Muscle layer of colon (tissue), 2 donors: ENCODE data around the gene ADPRM.
"Not testable (repeated sequence)": the region's sequence is repeated elsewhere in the genome, so short reads cannot be mapped to it uniquely, and the experiment has no call there.

ENCODE experiments used
- H3K27ac ChIP-seq: one replicate; pipeline ENCODE4 v1.7.0; 2013; ENCODE audit warnings: low read depth, mild to moderate bottlenecking, low read length, moderate library complexity
- H3K27me3 ChIP-seq, 2 donors: one replicate each; pipeline ENCODE4 v1.7.0; 2013; ENCODE audit warnings: low read length in 2 of 2, mild to moderate bottlenecking in 2 of 2; ENCODE audit not compliant: insufficient read depth in 2 of 2, control insufficient read depth in 1 of 2
- H3K36me3 ChIP-seq: one replicate; pipeline ENCODE4 v1.7.0; 2013; ENCODE audit warnings: mild to moderate bottlenecking, low read length; ENCODE audit not compliant: insufficient read depth
- H3K4me1 ChIP-seq: one replicate; pipeline ENCODE4 v1.7.0; 2013; ENCODE audit warnings: mild to moderate bottlenecking, low read length; ENCODE audit not compliant: insufficient read depth
- H3K4me3 ChIP-seq, 2 donors: one replicate each; pipeline ENCODE4 v1.7.0; 2013; ENCODE audit warnings: low read length in 2 of 2, low read depth in 1 of 2, mild to moderate bottlenecking in 1 of 2, moderate library complexity in 1 of 2
- H3K9ac ChIP-seq: one replicate; pipeline ENCODE4 v1.7.0; 2013; ENCODE audit warnings: low read length
- H3K9me3 ChIP-seq: one replicate; pipeline ENCODE4 v1.7.0; 2013; ENCODE audit warnings: mild to moderate bottlenecking, low read length
- donor health status: abdominal sarcoma.
- donor health status: Adenocarcinoma of cecum.

Gene ADPRM

DNA sequence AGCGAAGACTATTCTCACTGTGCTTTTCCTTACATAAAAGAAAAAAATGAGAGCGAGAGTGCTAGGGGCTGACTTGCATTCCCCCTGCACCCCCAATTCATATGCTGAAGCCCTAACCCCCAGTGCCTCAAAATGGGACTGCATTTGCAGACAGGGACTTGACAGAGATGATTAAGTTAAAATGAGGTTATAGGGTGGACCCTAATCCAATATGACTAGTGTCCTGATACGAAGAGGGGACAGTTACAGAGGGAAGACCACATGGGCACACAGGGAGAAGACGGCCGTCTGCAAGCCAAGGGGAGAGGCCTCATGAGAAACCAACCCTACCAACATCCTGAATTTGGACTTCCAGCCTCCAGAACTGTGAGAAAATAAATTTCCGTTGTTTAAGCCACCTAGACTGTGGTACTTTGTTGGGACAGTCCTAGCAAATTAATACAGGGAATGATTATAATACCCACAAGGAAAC lies 34.0 kb downstream of the ADPRM start:
- H3K4me3 ChIP-seq, result no peak overlapping the region
- H3K27ac ChIP-seq, result no peak overlapping the region

DNA sequence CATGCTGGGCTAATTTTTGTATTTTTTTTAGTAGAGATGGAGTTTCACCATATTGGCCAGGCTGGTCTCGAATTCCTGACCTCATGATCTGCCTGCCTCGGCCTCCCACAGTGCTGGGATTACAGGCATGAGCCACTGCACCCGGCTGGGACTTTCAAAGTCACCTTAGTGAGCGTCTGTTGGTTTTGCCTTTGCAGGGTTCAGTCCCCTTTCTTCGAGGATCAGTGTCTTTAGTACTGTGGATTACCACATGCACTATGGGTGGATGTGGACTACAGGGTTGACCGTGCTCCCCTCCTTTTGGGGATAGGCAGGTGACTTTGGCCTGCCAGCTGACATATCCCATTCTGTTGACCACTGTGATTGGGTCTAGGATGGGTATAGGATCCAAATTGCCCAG lies 34.7 kb downstream of the ADPRM start:
- H3K9ac ChIP-seq, H3K4me1 ChIP-seq, H3K36me3 ChIP-seq, H3K27ac ChIP-seq, H3K4me3 ChIP-seq, H3K9me3 ChIP-seq, H3K27me3 ChIP-seq: not testable (repeated sequence)

More for the DNA sequence above, 34.0 kb downstream of the ADPRM start:
- Histone ChIP-seq H3K36me3 (peaks cover 3% of the 10 kb centered on the region), H3K9ac (no peak overlapping the region), H3K27me3 (no peaks in the 10 kb centered on the region), H3K9me3 (no peaks in the 10 kb centered on the region), H3K4me1 (peaks cover 9% of the 10 kb centered on the region)

DNA sequence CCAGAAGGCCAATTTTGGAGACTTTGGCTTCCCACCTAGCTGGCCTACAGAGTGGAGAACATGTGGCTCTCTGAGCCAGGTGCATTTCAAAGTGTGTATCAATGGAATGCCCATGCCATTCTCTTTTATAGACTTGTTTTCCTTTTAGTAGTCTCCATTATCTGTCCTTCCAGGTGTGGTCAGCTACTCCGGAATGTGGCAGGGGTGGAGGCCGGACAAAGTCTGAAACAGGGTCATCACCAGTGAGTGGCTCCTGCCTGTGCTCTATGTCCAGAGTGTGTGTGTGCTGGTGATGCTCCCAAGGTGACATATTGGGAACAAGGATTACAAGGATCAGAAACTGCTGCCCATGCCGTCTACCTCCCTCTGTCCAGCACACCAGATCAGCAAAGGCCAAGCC lies 36.3 kb downstream of the ADPRM start:
- Histone ChIP-seq H3K9me3 (no peaks in the 10 kb centered on the region), H3K27me3 (no peaks in the 10 kb centered on the region), H3K9ac (no peak overlapping the region), H3K4me1 (peaks cover 9% of the 10 kb centered on the region), H3K27ac (no peak overlapping the region), H3K36me3 (no peaks in the 10 kb centered on the region), H3K4me3 (no peak overlapping the region)

DNA sequence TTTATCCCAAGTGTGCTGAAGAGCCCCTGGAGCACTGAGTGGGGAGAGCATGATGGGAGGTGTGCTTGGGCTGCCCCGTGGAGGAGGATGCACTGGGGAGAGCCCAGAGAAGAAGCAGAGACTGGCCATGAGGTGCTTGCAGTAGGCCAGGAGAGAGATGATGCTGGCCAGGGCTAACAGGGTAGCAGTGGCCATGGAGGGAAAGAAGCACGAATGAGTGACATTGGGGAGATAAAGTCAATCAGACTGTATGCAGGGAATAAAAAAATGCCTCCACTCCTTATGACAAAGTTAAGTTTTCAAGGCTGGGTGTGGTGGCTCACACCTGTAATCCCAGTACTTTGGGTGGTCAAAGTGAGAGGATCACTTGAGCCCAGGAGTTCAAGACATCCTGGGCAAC lies 37.9 kb downstream of the ADPRM start:
- no peak overlapping the region for H3K27ac ChIP-seq
- no peaks in the 10 kb centered on the region for H3K9me3 ChIP-seq
- H3K4me3 ChIP-seq, result no peak overlapping the region
- no peaks in the 10 kb centered on the region for H3K27me3 ChIP-seq
- H3K4me1 ChIP-seq, result peaks cover 5% of the 10 kb centered on the region
- no peaks in the 10 kb centered on the region for H3K36me3 ChIP-seq
- H3K9ac ChIP-seq, result no peak overlapping the region

DNA sequence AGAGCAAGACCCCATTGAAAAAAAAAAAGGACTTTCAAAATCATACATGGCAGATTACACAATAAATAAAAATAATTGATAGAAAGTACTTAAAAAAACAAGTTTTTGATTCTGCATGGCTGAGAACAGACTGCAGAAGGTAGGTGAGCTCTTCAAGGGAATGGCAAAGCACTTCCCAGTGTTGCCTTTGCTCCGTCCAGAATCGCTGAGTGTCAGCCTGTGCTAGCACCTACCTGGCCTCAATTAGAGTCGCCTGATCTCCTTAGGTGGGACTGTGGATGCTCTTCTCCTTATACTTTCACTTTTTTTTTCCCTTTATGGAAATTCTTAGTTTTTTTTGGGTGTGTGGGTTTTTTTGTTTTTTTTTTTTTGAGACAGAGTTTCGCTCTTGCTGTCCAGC lies 38.4 kb downstream of the ADPRM start:
- no peaks in the 10 kb centered on the region for H3K9me3 ChIP-seq
- H3K27me3 ChIP-seq, result no peaks in the 10 kb centered on the region
- H3K36me3 ChIP-seq, result no peaks in the 10 kb centered on the region
- no peak overlapping the region for H3K27ac ChIP-seq
- H3K9ac ChIP-seq, result no peak overlapping the region
- peaks cover 5% of the 10 kb centered on the region for H3K4me1 ChIP-seq
- H3K4me3 ChIP-seq, result no peak overlapping the region

DNA sequence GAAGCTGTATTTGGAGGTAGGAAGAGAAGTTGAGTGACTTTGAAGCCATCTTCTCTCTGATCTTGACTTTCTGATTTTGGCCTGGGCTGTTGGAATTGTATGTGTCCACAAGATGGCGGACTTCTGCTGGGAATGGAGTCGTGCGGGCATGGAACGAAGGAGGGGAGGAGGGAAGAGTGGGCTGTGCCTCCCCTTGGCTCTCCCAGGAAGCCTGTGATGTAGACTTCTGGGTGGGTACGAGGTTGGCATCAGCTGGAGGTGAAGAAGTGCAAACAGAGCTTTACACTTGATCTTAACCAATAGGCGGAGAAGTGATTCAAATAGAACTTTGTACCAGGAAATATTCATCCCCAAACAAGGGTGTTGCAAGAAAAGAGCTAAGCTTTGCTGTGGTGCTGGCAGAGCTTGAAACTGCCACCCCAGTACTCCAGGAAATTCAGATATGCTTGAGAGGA lies 39.8 kb downstream of the ADPRM start:
- Histone ChIP-seq H3K27me3 (no peaks in the 10 kb centered on the region), H3K27ac (no peak overlapping the region), H3K9ac (no peak overlapping the region), H3K4me1 (no peaks in the 10 kb centered on the region), H3K4me3 (no peak overlapping the region), H3K9me3 (no peaks in the 10 kb centered on the region), H3K36me3 (no peaks in the 10 kb centered on the region)

DNA sequence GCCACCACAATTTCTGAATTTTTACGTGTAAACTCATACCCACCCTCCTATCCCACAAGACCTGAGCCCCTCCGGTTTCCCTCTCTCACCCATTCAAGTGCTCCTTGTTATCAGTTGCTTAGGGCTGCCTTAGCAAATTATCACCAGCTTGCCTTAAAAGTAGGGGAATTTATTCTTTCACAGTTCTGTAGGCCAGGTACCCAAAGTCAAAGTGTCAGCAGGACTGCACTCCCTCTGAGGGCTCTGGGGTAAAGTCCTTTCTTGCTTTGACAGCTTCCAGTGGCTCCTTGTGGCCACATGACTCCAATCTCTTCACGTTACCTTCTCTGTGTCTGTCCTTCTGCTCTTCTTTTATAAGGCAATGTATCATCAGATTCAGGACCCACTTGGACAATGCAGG lies 40.3 kb downstream of the ADPRM start:
- Histone ChIP-seq H3K36me3 (no peaks in the 10 kb centered on the region), H3K4me3 (no peak overlapping the region), H3K9me3 (no peaks in the 10 kb centered on the region), H3K27ac (no peak overlapping the region), H3K27me3 (no peaks in the 10 kb centered on the region), H3K9ac (no peak overlapping the region), H3K4me1 (no peaks in the 10 kb centered on the region)

DNA sequence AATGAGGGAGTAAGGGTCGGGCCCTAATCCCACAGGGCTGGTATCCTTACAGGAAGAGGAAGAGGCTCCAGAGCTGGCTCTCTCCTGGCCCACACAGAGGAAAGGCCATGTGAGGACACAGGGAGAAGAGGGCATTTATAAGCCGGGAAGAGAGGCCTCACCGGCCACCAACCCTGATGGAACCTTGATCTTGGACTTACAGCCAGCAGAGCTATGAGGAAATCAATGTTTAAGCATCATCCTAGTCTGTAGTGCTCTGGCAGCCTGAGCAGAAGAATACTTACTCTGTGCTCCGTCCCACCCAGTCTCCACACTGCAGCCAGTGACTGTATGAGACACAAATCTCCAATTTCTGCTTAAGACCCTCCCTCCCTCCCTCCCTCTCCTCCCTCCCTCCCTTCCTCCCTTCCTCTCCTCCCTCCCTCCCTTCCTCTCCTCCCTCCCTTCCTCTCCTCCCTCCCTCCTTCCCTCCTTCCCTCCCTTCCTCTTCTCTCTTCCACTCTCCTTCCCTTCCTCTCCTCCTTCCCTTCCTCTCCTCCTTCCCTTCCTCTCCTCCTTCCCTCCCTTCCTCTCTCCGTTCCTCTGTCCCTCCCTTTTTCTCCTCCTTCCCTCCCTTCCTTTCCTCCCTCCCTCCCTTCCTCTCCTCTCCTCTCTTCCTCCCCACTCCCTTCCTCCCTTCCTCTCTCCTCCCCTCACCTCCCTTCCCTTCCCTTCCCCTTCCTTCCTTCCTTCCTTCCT lies 41.3 kb downstream of the ADPRM start:
- Histone ChIP-seq H3K27me3 (no peaks in the 10 kb centered on the region), H3K27ac (no peak overlapping the region), H3K9me3 (no peaks in the 10 kb centered on the region), H3K4me3 (no peak overlapping the region), H3K36me3 (no peaks in the 10 kb centered on the region), H3K4me1 (no peaks in the 10 kb centered on the region), H3K9ac (no peak overlapping the region)

DNA sequence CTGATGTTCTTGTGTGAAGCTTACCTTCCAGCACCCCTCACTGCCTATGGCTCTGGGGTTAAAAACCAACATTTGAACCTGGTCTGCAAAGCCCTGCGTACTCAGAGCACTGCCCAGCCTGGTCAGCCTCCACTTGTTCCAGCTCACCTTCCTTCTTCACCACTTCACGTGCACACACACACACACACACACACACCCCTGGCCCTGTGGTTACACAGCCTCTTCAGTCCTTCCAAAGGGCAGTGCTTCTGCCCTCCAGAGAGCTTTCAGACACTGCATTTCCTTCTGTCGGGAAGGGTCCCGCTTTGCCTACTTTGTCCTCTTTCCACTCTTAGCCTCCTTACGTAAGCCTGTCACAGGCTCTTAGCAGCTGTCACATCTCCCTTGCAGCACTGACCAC lies 42.0 kb downstream of the ADPRM start:
- Histone ChIP-seq H3K27ac (no peak overlapping the region), H3K4me1 (no peaks in the 10 kb centered on the region), H3K27me3 (no peaks in the 10 kb centered on the region), H3K9me3 (no peaks in the 10 kb centered on the region), H3K4me3 (no peak overlapping the region), H3K36me3 (no peaks in the 10 kb centered on the region), H3K9ac (no peak overlapping the region)

DNA sequence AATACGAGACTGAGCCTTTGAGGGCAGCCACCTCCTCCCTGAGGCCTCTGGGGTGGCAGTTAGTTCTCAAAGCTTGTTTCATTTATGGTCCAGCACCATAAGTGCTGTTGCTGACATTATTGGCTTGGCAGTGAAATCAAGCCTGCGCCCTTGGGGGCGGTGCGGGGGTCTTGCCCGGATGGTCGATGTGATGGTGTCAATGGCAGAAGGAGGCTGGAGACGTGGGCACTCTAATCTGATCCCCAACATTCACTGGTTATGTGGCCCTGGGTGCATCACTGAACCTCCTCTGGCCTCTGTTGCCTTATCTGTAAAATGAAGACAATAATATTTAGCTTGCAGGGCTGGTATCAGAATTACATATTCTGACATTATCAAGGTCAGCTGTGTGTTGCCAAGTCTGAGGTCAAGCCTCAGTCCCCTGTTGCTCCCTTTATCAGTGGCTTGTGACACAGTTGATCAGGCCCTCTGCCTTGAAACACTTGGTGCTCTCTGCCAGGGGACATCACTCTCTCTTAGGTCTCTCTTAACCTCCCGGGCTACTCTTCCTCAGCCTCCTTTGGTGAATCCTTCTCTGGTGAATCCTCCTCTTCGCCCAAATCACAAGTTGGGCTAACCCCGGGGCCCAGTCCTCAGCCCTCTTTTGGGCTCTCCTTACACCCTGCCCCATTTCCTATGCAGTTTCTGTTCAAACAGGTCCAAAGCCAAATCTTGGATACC lies 44.2 kb downstream of the ADPRM start:
- no peak overlapping the region for H3K27ac ChIP-seq
- no peak overlapping the region for H3K4me3 ChIP-seq
- no peaks in the 10 kb centered on the region for H3K4me1 ChIP-seq
- no peaks in the 10 kb centered on the region for H3K27me3 ChIP-seq
- no peaks in the 10 kb centered on the region for H3K9me3 ChIP-seq
- H3K9ac ChIP-seq, result no peak overlapping the region
- no peaks in the 10 kb centered on the region for H3K36me3 ChIP-seq

DNA sequence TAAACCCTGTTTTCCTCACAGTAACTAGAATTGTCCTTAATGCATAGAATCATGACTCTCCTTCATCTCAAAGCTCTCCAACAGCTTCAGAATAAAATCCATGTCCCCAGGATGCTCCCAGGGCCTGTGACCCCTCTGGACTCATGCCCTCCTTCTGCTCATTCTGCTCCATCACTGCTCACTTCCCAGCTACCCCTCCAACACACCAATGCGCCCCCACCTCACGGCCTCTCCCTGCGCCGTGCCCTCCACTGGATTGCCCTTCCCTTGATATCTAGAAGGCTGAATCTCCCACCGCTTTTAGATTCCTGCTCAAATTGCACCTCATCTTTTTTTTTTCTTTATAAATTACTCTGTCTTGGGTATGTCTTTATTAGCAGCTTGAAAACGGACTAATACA lies 45.0 kb downstream of the ADPRM start:
- no peaks in the 10 kb centered on the region for H3K9me3 ChIP-seq
- H3K9ac ChIP-seq, result no peak overlapping the region
- H3K27me3 ChIP-seq, result no peaks in the 10 kb centered on the region
- H3K4me3 ChIP-seq, result no peak overlapping the region
- H3K4me1 ChIP-seq, result no peaks in the 10 kb centered on the region
- no peak overlapping the region for H3K27ac ChIP-seq
- H3K36me3 ChIP-seq, result no peaks in the 10 kb centered on the region
